Measurements from ENCODE around the gene LMO7.

GRCh38 chr13:75855847-75856246 is 219.7 kb downstream of the LMO7 start:
- TF ChIP-seq CTCF (conservative IDR thresholded peaks at IDR 0.05; ENCODE audit: low read length) (no peak), EZH2phosphoT487 (IDR thresholded peaks at IDR 0.05; ENCODE audit: borderline replicate concordance, low read depth, low read length) (no peak)

Measured in OCI-LY7 (cell line).